ENCODE data around the gene PPP1R3F. TPM values are rescaled to one million over a fixed set of nuclear protein-coding genes. Genes with fewer than 3 reads are reported as not detected.

PPP1R3F gene
- polyA plus RNA-seq, 2 of the 4 experiments (the other 2 are of a cell fraction), result 3.0 to 5.2 TPM

DNA sequence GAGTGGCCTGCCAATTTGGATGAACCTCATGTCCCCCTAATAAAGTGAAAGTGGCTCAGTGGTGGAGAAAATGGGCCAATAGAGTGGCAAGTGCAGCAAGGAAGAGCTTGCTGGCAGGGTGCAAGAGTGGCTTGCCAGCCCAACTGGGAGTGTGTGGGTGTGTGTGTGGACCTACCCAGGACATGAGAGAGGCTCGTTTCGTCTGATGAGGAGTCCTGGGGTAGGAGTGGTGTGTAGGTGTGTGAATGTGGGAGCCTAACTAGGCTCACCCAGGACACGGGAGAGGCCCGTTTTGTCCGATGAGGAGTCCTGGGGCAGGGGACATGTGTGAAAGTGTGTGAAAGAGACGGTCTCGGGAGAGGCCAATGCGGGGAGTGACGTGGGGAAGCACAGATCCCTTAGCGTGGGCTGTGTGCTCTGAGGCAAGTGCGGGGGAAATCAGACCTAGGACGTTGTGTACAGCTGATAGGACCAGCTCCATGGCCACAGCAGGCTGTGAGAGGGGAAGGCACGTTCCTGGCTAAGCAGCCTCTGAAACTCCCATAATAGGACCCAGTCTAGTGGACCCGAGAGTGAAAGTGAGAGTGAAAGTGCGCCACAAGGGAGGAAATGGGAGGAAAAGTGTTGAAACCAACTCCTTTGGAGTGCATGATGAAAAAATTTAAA is 39.1 kb downstream of the PPP1R3F start:
- ATAC-seq, result no peak; a peak in 1 of 6 replicates
- no peak for FAIRE-seq
- no peaks in the 10 kb centered on the region for H3K9me3 ChIP-seq
- H3K4me1 ChIP-seq, result no peaks in the 10 kb centered on the region
- ChIA-PET POLR2A (no interaction called here), CTCF (interaction anchor here (0.9 kb wide), 1 partner anchor 446 kb away, joined by 3 read pairs; no protein-coding TSS in a partner anchor)
- DNase-seq (ENCODE audit: low read depth in 1 of 2, low spot score in 1 of 2), result no peak
- H3K4me2 ChIP-seq, result peak overlapping the region; percentile 51; the same call in 1 of the 3 replicates
- H3K4me3 ChIP-seq, result no peak overlapping the region
- no peak overlapping the region for H3K27ac ChIP-seq
- 75% methylated on average over 15 of the region's 15 CpGs for WGBS (ENCODE audit: missing lambda C conversion rate)
- TF ChIP-seq EP300 (IDR thresholded peaks at IDR 0.05) (no peak), RNF2 (IDR thresholded peaks at IDR 0.05; ENCODE audit: borderline replicate concordance, low read depth) (no peak), TFCP2L1 (CRISPR knock-in tag; IDR thresholded peaks at IDR 0.05) (no peak), ZSCAN20 (CRISPR knock-in tag; IDR thresholded peaks at IDR 0.05) (no peak), ZC3H11A (IDR thresholded peaks at IDR 0.05) (no peak)

DNA sequence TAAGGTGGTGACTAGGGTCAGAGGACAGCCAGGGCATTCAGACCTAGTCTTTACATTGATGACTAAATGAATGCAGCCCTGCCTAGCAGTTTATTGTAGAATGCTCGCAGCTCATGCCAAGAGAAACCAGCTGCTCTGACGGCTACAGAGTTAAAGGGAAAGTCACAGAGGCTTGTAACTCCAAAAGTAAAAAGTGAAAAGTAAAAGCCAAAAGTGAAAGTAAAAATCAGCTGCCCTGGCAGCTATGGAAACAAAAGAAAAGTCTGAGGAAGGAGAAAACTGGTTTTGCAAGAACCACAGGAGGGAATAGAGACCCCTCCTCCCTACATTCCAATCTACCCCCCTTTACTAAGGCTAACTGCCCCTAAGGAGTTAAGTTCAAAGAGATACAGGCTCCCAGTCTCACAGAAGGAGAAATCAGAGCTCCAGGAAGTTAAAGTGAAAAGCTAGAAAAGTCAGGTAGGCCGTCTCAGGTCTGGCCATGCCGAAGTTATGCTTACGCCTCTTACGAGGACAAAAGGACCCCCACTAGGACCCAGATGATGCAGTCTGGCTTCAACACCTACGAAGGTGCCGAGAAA is 39.9 kb downstream of the PPP1R3F start:
- no peak for TF ChIP-seq ZSCAN20 (CRISPR knock-in tag; IDR thresholded peaks at IDR 0.05)
- no peak for TF ChIP-seq HOXB5 (CRISPR knock-in tag; IDR thresholded peaks at IDR 0.05)
- no peak for TF ChIP-seq RARB (CRISPR knock-in tag; IDR thresholded peaks at IDR 0.05)
- TF ChIP-seq, protein P1, sequence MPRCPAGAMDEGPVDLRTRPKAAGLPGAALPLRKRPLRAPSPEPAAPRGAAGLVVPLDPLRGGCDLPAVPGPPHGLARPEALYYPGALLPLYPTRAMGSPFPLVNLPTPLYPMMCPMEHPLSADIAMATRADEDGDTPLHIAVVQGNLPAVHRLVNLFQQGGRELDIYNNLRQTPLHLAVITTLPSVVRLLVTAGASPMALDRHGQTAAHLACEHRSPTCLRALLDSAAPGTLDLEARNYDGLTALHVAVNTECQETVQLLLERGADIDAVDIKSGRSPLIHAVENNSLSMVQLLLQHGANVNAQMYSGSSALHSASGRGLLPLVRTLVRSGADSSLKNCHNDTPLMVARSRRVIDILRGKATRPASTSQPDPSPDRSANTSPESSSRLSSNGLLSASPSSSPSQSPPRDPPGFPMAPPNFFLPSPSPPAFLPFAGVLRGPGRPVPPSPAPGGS (IDR thresholded peaks at IDR 0.05), result no peak
- TF ChIP-seq, protein P2, sequence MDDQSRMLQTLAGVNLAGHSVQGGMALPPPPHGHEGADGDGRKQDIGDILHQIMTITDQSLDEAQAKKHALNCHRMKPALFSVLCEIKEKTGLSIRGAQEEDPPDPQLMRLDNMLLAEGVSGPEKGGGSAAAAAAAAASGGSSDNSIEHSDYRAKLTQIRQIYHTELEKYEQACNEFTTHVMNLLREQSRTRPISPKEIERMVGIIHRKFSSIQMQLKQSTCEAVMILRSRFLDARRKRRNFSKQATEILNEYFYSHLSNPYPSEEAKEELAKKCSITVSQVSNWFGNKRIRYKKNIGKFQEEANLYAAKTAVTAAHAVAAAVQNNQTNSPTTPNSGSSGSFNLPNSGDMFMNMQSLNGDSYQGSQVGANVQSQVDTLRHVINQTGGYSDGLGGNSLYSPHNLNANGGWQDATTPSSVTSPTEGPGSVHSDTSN (IDR thresholded peaks at IDR 0.05), result no peak
- FAIRE-seq (no peak), ATAC-seq (no peak), DNase-seq (ENCODE audit: low read depth in 1 of 2, low spot score in 1 of 2) (no peak)
- ChIA-PET POLR2A (no interaction called here), CTCF (interaction anchor here (1.1 kb wide), 1 partner anchor 18 kb away, joined by 3 read pairs; no protein-coding TSS in a partner anchor)
- H3K4me2 ChIP-seq, result peak overlapping the region; percentile 51
- 55% methylated on average over 8 of the region's 8 CpGs for WGBS (ENCODE audit: missing lambda C conversion rate)
- no peaks in the 10 kb centered on the region for H3K9me3 ChIP-seq
- no peak overlapping the region for H3K4me3 ChIP-seq
- H3K27ac ChIP-seq, result no peak overlapping the region
- no peaks in the 10 kb centered on the region for H3K4me1 ChIP-seq

DNA sequence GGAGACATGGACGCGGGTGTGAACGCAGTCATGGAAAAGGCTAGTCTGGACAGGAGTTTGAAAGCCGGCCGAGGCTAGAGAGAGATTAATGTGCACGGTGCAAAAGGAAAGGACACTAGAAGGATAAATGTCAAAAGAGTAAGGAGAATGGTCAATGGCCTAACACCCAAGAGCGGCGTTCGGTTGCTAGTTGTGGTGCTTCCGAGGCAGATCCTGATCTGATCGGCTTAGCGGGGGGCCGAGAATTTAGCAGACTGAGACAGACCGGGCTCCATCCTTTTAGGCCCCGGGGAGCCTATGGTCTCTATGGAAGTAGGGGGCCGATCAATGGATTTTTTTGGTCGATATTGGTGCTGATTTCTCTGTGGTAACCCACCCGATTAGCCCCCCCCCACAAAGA is 40.8 kb downstream of the PPP1R3F start:
- CTCF ChIA-PET, result interaction anchor here (1.1 kb wide), 1 partner anchor 19 kb away, joined by 3 read pairs; no protein-coding TSS in a partner anchor
- POLR2A ChIA-PET, result no interaction called here

DNA sequence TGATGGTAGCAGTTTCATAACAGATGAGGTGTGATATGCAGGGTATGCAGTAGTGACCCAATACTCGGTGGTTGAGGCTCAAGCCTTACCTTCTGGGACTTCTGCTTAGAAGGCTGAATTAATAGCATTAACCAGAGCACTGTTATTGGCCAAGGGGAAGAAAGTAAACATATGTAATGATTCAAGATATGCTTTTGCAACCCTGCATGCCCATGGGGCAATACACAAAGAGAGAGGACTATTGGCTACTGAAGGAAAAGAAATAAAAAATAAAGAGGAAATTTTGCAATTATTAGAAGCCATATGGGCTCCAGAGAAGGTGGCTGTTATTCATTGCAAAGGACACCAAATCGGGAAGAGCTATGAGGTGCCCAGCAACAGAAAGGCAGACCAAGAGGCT is 42.6 kb downstream of the PPP1R3F start:
- Histone ChIP-seq H3K9me3 (no peaks in the 10 kb centered on the region), H3K27ac (no peak overlapping the region), H3K4me2 (no peak overlapping the region), H3K4me1 (no peaks in the 10 kb centered on the region), H3K4me3 (no peak overlapping the region)
- no peak for DNase-seq (ENCODE audit: low read depth in 1 of 2, low spot score in 1 of 2)
- FAIRE-seq, result no peak
- POLR2A ChIA-PET, result no interaction called here
- 17% methylated on average over 2 of the region's 2 CpGs for WGBS (ENCODE audit: missing lambda C conversion rate)
- CTCF ChIA-PET, result no interaction called here
- ATAC-seq, result no peak
- TF ChIP-seq NR3C1 (IDR thresholded peaks at IDR 0.05) (no peak), RFX5 (IDR thresholded peaks at IDR 0.05) (no peak), SREBF2 (IDR thresholded peaks at IDR 0.05) (no peak), EP300 (IDR thresholded peaks at IDR 0.05) (no peak), CEBPB (IDR thresholded peaks at IDR 0.05) (no peak), RCOR1 (IDR thresholded peaks at IDR 0.05; ENCODE audit: low read depth, low read length) (no peak), BHLHE40 (IDR thresholded peaks at IDR 0.05; ENCODE audit: low read depth, low read length) (no peak), MYC (IDR thresholded peaks at IDR 0.05; ENCODE audit: borderline replicate concordance, low read length) (no peak), CHD2 (IDR thresholded peaks at IDR 0.05; ENCODE audit: low read length, partially characterized antibody) (no peak), JUNB (IDR thresholded peaks at IDR 0.05) (no peak), EHMT2 (IDR thresholded peaks at IDR 0.05; ENCODE audit: low read depth) (no peak)

More for the DNA sequence above, 40.8 kb downstream of the PPP1R3F start:
- FAIRE-seq, result no peak
- Histone ChIP-seq H3K4me2 (no peak overlapping the region), H3K27ac (no peak overlapping the region), H3K4me3 (no peak overlapping the region), H3K4me1 (no peaks in the 10 kb centered on the region), H3K9me3 (no peaks in the 10 kb centered on the region)
- TF ChIP-seq RAD21 (conservative IDR thresholded peaks at IDR 0.05 in 1 of 2, IDR thresholded peaks at IDR 0.05 in 1 of 2), result no peak
- TF ChIP-seq ESRRA (IDR thresholded peaks at IDR 0.05; ENCODE audit: borderline replicate concordance, low read length), result no peak
- TF ChIP-seq, protein P1 (IDR thresholded peaks at IDR 0.05), result no peak
- TF ChIP-seq MAFK (IDR thresholded peaks at IDR 0.05; ENCODE audit: partially characterized antibody), result no peak
- TF ChIP-seq ZNF302 (CRISPR knock-in tag; IDR thresholded peaks at IDR 0.05), result no peak
- TF ChIP-seq MAZ (IDR thresholded peaks at IDR 0.05; ENCODE audit: borderline replicate concordance, low read depth, low read length), result no peak
- no peak for TF ChIP-seq BHLHE40 (IDR thresholded peaks at IDR 0.05; ENCODE audit: low read depth, low read length)
- TF ChIP-seq CBX8 (IDR thresholded peaks at IDR 0.05), result no peak
- no peak for TF ChIP-seq RCOR1 (IDR thresholded peaks at IDR 0.05; ENCODE audit: low read depth, low read length)
- no peak for DNase-seq (ENCODE audit: low read depth in 1 of 2, low spot score in 1 of 2)
- ATAC-seq, result no peak
- WGBS (ENCODE audit: missing lambda C conversion rate), result 80% methylated on average over 18 of the region's 18 CpGs
